ENCODE results near the gene TOX2.

Gene TOX2

GRCh38 chr20:43914311-43915210 lies at the start of gene TOX2:
Gene TOX2, plus strand, starts transcription at chr20:43914852. Its CDS starts 40 bp downstream, at chr20:43914892.
- peak; percentile 57 for DNase-seq (ENCODE audit: low read depth)

GRCh38 chr20:43868091-43868490 lies 46.6 kb upstream of the TOX2 start:
- DNase-seq (ENCODE audit: low read depth) = no peak

- peak; percentile 45 for DNase-seq (ENCODE audit: low read depth)
Observed at GRCh38 chr20:43870484-43870883, 44.2 kb upstream of the TOX2 start.

GRCh38 chr20:43878776-43879175 lies 35.9 kb upstream of the TOX2 start:
- DNase-seq (ENCODE audit: low read depth) = no peak

GRCh38 chr20:43893930-43894329 lies 20.7 kb upstream of the TOX2 start:
- peak; percentile 54 for DNase-seq (ENCODE audit: low read depth)

- DNase-seq (ENCODE audit: low read depth) = no peak
Observed at GRCh38 chr20:43894491-43894890, 20.2 kb upstream of the TOX2 start.

- DNase-seq (ENCODE audit: low read depth) = peak; percentile 33
Observed at GRCh38 chr20:43895235-43895634, 19.4 kb upstream of the TOX2 start.

GRCh38 chr20:43899274-43900120 lies 15.2 kb upstream of the TOX2 start:
- DNase-seq (ENCODE audit: low read depth) = no peak

- DNase-seq (ENCODE audit: low read depth) = no peak
Observed at GRCh38 chr20:43900121-43900466, 14.6 kb upstream of the TOX2 start.

- no peak for DNase-seq (ENCODE audit: low read depth)
Observed at GRCh38 chr20:43900496-43900895, 14.2 kb upstream of the TOX2 start.

GRCh38 chr20:43901296-43901695 lies 13.4 kb upstream of the TOX2 start:
- DNase-seq (ENCODE audit: low read depth) = no peak

GRCh38 chr20:43903953-43904826 lies 10.5 kb upstream of the TOX2 start:
- no peak for DNase-seq (ENCODE audit: low read depth)

GRCh38 chr20:43904827-43905177 lies 9.8 kb upstream of the TOX2 start:
- no peak for DNase-seq (ENCODE audit: low read depth)

- DNase-seq (ENCODE audit: low read depth) = no peak
Observed at GRCh38 chr20:43906505-43907034, 8.1 kb upstream of the TOX2 start.

- DNase-seq (ENCODE audit: low read depth) = no peak
Observed at GRCh38 chr20:43909211-43909610, 5.4 kb upstream of the TOX2 start.

GRCh38 chr20:43909720-43910119 lies 4.9 kb upstream of the TOX2 start:
- no peak for DNase-seq (ENCODE audit: low read depth)

- no peak for DNase-seq (ENCODE audit: low read depth)
Observed at GRCh38 chr20:43910564-43910963, 4.1 kb upstream of the TOX2 start.

- peak; percentile 95 for DNase-seq (ENCODE audit: low read depth)
Observed at GRCh38 chr20:43911066-43911465, 3.6 kb upstream of the TOX2 start.

GRCh38 chr20:43913291-43914025 lies 1.2 kb upstream of the TOX2 start:
- DNase-seq (ENCODE audit: low read depth) = no peak

GRCh38 chr20:43915211-43916072 lies 790 bp downstream of the TOX2 start:
- DNase-seq (ENCODE audit: low read depth) = peak; percentile 49
